Hippocampal formation (tissue), 2 donors: ENCODE measurements around the gene CRADD.
"Not testable (repeated sequence)": the region's sequence is repeated elsewhere in the genome, so short reads cannot be mapped to it uniquely, and the experiment has no call there.

ENCODE experiments used
- DNase-seq, 2 donors: peaks; one replicate each; lab custom pipeline; 2025; lab: John Stamatoyannopoulos, UW

Gene CRADD

GRCh38 chr12:93871566-93871965 lies 194.4 kb downstream of the CRADD start:
- not testable (repeated sequence) for DNase-seq

- DNase-seq = no peak
These were observed 196.4 kb downstream of the CRADD start for GRCh38 chr12:93873561-93873960.

DNA sequence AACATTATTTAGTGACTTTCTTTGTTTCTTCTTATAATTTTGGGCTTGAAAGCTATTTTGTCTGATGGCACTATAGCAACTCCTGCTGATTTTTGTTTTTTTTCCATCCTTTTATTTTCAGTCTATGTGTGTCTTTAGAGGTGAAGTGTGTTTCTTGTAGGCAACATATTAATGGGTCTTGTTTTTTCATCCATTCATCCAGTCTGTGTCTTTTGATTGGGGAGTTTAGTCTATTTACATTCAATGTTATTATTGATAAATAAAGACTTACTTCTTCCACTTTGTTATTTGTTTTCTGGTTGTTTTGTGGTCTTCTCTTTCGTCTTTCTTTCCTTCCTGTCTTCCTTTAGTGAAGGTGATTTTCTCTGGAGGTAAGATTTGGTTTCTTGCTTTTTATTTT lies 198.0 kb downstream of the CRADD start:
- no peak for DNase-seq

- no peak for DNase-seq
These were observed 199.2 kb downstream of the CRADD start for GRCh38 chr12:93876360-93876759.

DNA sequence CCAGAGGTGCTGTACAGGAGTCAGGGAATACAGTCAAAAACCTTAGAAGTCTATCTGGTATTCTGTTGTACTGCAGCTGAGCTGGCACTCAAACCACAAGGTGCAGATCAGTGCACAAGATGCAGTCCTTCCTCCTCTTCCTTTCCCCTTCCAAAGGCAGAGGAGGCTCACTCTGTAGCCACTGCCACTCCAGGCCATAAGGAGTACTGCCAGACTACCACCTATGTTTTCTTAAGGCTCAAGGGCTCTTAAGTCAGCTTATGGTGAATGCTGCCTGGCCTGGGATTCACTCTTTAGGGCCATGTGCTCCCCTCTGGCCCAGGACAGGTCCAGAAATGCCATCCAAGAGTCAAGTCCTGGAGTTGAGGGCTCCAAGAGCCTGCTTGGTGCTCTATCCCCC lies 200.3 kb downstream of the CRADD start:
- DNase-seq = no peak

DNA sequence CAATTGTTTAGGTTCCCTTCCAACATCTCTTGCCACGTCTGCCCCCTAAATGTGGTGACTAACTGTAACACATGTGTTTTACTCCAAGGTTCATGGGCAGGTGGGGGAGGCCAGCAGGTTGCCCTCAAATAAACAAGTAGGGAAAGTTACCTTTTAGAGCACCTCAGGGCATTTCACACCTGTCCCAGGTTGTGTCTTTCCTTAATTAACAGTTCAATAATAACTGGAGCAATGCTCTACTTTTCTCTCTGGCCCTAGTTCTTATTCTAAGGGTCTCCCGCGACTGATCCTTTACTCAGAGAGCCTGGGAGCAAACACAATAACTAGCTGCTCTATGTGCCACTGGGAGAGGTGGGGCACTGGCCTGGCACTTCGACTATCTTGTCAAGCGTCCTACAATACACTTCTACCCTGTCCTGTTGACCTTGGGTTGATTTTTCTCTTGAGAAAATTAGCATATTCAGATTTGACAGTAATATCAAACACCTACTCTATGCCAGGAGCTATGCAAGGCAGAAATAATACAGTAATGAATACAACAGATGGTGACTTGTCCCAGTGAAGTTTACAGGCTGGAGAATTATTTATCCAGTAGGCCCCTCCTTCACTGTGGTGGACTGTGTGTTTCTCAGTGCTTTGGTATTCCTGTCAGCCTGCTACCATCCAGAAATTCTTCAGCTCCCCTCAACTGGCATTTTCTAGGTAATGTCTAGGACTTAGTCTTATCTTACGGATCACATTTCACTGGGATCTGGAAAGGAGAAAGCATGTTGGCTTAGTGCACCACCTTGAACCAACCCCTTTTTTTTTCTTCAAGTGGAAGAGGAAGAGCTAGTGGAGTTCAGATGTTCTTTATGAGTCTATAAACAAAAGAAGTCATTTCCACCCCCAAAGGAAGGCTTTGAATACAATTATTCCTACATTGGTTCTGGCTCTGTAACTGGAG lies 202.6 kb downstream of the CRADD start:
- no peak for DNase-seq

DNA sequence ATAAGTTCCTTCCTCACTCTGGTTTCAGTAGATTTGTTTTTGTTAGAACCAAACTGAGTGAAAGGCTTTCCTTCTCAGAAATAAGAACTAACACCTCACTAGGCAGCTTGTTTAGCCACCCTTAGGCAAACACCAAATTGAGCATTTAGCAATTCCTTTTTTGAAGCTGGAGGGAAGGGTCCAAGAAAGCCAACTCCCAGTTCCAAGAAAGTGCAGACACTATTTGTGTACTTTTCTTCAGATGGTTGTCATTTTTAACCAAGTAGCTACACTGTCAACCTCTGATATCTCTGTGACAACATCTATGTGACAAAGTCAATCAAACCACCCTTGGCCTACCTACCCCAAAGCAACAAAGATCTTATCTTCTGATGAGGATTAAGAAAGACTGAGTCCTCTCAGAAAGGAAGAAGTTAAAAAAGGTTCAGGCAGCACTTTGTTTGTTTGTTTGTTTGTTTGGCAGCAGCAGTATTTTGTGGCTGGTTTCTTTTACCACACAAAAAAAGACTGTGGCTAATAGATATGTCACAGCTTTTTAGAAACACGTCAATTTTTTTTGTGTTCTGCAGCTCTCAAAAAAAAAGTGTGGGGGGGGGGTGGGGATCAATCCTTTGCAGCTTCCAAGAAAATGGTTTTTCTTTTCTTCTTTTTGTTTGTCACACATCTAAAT lies 203.8 kb downstream of the CRADD start:
- no peak for DNase-seq

- no peak for DNase-seq
These were observed 205.6 kb downstream of the CRADD start for GRCh38 chr12:93882763-93883162.

- no peak for DNase-seq
These were observed 206.4 kb downstream of the CRADD start for GRCh38 chr12:93883436-93884154.

DNA sequence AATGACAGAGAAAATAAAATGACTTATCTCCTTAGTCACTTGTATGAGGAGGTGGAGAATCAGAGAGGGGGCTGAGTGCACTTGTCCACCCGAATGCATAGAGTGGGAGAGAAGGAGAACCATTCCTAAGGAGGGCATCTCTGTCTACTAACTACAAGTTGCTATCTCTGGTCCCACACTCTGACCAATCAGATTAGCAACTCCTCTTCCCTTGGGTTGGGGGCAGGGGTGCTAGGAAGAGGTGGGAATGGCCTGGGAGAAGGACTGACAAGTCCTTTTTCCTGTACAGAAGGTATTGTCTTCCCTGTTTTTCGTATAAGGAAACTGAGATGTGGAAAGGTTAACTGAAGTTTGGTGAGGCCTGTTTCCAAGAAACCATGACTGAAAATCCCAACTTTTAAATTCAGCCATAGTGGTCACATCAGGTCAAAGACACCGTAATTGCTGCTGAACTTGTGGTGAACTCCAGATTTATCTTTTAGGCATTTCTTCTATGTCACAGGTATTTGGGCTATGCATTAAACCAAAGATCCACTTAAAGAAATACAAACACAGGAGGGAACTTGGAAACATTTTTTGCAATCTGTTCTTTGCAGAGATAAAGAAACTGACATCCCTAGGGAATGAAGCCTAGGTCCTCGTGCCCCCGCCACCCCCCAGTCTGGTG lies 207.8 kb downstream of the CRADD start:
- no peak for DNase-seq

DNA sequence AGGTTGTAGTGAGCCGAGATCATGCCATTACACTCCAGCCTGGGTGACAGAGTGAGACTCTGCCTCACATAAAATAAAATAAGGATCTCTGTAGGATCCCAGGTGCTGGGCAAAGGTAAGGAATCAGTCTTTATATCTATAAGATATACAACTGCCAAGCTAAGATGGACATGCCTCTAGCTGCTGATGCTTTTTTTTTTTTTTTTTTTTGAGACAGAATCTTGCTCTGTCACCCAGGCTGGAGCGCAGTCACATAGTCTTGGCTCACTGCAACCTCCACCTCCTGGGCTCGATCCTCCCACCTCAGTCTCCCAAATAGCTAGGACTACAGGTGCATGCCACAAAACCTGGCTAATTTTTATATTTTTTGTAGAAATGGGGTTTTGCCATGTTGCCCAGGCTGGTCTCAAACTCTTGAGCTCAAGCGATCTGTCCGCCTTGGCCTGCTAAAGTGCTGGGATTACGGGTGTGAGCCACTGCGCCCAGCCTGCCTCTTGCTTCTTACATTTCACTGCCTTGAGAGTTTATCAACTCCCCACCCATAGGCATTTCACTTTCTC lies 208.9 kb downstream of the CRADD start:
- not testable (repeated sequence) for DNase-seq

DNA sequence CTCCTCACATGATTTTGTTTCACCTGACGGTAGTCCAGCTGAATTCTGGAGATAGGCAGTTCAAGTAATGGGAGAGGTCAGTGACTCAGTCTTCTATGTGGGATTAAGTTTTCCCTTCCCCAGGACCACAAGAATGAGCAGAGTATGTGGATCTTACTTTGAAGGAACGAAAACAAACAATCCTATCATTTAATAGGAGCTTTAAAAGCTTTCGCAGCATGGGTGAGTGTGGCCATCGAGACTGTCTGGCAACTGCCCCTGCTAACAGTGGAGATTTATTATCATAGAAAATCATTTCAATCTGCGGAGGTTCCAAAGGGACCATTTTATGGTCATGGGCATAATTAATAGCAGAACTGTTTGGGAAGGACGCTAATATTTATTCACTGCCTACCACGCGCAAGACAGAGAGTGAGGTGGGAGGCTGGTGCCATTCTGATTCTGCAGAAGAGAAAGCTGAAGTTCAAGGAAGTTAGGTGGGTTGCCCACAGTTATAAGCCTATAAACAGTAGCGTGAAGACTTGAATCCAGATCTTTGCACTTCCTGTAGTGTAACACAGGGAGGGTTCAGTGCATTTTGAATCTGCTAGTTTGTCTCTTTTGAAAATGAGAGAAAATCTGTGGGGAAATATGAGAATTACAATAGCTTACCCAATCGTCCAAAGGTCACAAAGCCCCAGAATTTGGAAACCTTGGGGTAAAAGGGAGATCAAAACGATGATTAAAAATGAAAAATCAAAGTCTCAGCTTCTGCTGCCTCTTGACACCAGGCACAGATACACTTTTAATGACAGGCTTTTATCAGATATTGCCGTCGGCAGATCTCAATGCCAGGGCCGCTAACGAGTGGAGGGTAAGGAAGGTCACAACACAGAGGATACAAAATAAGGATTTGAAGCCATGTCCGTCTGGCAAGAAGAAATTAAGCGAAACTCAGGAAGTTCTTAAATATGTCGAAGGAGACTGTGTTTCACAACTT lies 209.6 kb downstream of the CRADD start:
- DNase-seq = no peak

- DNase-seq = no peak
These were observed 211.8 kb downstream of the CRADD start for GRCh38 chr12:93888964-93889363.

DNA sequence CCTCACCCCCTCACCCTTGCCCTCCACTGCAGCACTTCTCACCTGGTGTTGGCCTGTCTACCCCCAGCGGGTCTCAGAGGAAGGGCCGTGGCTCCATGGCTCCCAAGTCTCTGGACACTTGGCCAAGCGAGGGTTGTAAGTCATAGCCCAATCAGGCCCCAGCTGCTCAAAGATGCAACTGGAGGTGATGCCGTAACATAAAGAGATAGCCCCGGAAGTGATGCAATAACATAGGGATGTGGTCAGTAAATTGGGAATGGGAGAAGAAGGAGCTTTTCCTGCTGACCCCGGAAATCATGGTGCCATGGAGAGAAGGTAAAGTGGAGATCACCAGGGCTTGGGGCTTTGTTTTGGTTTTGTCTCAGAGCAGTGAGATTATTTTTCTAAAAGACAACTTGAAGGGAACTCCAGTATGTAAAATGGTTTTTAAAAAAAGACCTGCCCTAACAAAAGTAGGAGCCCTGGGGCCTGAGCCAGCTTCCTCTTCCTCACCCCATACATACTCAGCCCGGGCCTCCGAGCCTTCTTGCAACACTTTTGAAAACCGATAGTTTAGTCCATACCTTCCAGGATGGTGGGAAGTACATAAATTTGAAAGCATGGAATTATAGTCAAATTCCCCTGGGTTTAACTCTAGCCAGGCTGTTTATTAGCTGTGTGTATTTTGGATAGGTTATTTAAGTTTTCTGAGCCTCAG lies 212.5 kb downstream of the CRADD start:
- DNase-seq = no peak

DNA sequence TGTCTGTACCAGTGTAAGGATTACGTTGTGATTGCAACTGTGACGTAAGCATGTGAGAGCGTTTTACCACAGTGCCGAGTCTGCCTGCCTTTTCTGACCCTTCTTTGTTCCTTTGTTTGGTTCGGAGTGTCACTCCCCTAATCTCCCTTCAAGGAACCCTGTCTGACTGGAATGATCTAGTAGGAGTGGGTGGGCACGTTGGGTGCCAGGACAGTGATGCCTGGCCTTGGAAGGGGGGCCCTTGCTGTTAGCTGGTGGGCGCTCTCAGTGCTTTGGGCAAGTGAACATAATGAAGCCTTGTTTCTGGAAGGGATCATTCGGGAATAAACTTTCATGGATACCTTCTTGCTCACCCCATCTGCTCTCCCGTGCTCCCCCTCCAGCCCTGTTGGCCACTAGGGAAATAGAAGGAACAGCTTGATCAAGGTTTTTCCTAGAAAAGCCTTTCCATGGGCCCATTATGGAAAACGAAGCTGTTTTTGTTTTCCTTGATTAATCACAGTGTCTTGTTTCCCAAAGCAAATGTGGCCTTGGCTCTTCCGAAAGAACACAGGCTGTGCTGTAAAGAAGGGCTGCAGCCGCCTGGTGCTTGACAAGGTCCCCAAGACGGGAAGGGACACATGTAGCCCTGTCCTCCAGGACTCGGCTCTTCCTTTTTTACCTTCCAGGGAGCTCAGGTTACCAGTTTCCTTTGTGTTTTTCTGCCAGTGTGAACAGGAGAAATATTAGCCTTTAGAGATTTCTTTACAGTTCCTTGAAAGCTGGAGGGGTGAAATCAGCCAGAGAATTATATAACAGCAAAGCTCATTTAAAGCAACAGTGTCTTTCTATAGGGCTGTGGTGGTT lies 215.5 kb downstream of the CRADD start:
- DNase-seq = peak; percentile 16 to 18

GRCh38 chr12:93894391-93895088 lies 217.4 kb downstream of the CRADD start:
- DNase-seq = peak; percentile 69 to 74

- no peak for DNase-seq
These were observed 217.9 kb downstream of the CRADD start for GRCh38 chr12:93895089-93895445.

GRCh38 chr12:93896427-93896826 lies 219.3 kb downstream of the CRADD start:
- DNase-seq = no peak
